Type B pancreatic cell (in vitro differentiated cells): ENCODE results near the gene CTBP2. TPM values are rescaled to one million over a fixed set of nuclear protein-coding genes. Genes with fewer than 3 reads are reported as not detected.
A peak's percentile ranks its signal among the peaks of the same experiment; 100 is the strongest.

Experiments
- DNase-seq: peaks from one replicate; pipeline ENCODE4 v3.0.0; 2021; ENCODE audit warnings: mixed read lengths; ENCODE audit not compliant: unreplicated experiment; ENCODE audit errors: extremely low spot score
- H3K27ac Mint-ChIP-seq: 2 replicates; pipeline ENCODE4 v1.8.0; 2021; ENCODE audit warnings: mild to moderate bottlenecking, mixed read lengths
- H3K27me3 Mint-ChIP-seq: 2 replicates; pipeline ENCODE4 v1.8.0; 2021; ENCODE audit warnings: mixed read lengths
- H3K36me3 Mint-ChIP-seq: 2 replicates; pipeline ENCODE4 v1.8.0; 2021; ENCODE audit warnings: mixed read lengths
- H3K4me1 Mint-ChIP-seq: one replicate; pipeline ENCODE4 v1.8.0; 2021; ENCODE audit warnings: mixed read lengths; ENCODE audit not compliant: unreplicated experiment
- H3K4me3 Mint-ChIP-seq: 2 replicates; pipeline ENCODE4 v1.8.0; 2021; ENCODE audit warnings: mild to moderate bottlenecking, mixed read lengths
- H3K9me3 Mint-ChIP-seq: 2 replicates; pipeline ENCODE4 v1.8.0; 2021; ENCODE audit warnings: mixed read lengths
- total RNA-seq: library from RNA; stranded (reverse); gene quantifications from 2 replicates; pipeline ENCODE4 v1.2.1, GENCODE V29; 2021; ENCODE audit warnings: low replicate concordance
- TF ChIP-seq, protein P1 (sequence below): fragments of 200-600 bp; sonication (generic); conservative IDR thresholded peaks from 2 replicates; pipeline ENCODE4 v1.5.0; 2021; ENCODE audit warnings: antibody characterized with exemption, mild to moderate bottlenecking

CTBP2 gene
- total RNA-seq, 1 donor from 2014 or later: 113 TPM

DNA sequence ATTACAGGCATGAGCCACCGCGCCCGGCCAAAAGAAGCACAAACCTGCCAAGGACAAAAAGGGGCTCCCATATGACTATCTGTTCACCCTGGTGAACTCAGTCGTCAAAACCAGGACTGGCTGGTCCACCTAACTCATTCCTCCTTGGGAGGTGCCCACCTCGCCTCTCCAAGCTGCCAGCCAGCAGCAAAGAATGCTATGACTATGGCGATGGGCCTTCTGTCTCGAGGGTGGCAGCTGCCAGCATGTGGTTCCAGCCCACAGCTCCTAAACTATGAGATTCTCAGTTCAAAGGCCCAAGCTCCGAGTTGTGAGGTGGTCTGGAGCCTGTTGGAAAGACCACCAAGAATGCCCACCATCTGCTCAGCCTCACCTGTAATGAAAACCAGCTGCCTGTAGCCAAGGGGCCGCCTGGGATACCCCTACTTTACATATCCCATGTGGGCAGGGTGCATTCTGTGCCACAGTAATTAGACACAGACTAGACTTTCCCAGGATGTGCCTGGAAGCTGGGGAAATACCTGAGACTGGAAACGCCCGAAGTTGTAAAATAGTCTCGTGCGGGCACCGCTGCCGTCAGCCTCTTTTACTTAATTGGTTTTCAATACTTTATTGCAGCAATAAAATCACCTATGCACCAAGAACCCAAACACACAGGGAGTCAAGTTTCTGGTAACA lies 147.4 kb downstream of the CTBP2 start:
- Mint-ChIP-seq H3K9me3 (no peaks in the 10 kb centered on the region), H3K27me3 (no peaks in the 10 kb centered on the region), H3K36me3 (peaks cover 16% of the 10 kb centered on the region)

DNA sequence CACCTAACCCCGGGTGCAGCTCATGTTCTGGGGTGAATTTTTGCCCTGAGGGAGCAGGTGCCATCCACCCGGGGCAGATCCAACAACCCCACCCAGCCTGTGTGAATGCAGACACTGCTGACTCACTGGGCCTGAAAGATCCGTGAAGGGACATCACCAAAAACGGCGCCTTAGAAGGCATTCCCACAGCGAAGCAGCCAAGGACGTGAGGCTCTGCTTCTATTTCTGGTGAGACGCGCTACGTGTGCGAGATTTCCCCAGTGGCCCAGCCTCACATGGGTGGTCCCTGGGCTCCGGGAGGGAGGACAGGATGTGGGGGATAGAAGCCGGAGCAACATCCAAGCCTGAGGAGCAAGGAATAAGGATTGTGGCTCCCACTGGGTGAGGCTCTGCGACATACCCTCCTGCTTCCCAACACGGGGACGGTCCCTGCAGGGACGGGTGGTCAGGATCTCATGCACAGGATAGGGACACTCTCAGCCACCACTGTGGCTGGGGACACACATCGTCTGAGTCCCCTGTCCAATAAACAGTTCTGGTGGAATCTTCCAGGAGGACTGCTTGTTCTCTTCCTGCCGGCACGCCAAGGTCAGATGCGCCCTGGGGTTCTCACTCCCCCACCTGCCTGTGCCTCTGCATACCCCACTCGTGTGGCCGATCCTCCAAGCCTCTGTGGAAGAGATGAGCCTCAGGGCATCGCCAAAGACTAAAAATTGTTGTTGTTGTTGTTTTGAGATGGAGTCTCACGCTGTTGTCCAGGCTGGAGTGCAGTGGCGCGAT lies 148.2 kb downstream of the CTBP2 start:
- no peak overlapping the region for H3K27ac Mint-ChIP-seq
- TF ChIP-seq, protein P1, sequence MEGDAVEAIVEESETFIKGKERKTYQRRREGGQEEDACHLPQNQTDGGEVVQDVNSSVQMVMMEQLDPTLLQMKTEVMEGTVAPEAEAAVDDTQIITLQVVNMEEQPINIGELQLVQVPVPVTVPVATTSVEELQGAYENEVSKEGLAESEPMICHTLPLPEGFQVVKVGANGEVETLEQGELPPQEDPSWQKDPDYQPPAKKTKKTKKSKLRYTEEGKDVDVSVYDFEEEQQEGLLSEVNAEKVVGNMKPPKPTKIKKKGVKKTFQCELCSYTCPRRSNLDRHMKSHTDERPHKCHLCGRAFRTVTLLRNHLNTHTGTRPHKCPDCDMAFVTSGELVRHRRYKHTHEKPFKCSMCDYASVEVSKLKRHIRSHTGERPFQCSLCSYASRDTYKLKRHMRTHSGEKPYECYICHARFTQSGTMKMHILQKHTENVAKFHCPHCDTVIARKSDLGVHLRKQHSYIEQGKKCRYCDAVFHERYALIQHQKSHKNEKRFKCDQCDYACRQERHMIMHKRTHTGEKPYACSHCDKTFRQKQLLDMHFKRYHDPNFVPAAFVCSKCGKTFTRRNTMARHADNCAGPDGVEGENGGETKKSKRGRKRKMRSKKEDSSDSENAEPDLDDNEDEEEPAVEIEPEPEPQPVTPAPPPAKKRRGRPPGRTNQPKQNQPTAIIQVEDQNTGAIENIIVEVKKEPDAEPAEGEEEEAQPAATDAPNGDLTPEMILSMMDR: no peak
- H3K4me3 Mint-ChIP-seq: no peak overlapping the region
- DNase-seq: no peak
- no peaks in the 10 kb centered on the region for H3K9me3 Mint-ChIP-seq
- H3K4me1 Mint-ChIP-seq: peaks cover 42% of the 10 kb centered on the region
- no peaks in the 10 kb centered on the region for H3K27me3 Mint-ChIP-seq
- H3K36me3 Mint-ChIP-seq: peaks cover 12% of the 10 kb centered on the region

More for the DNA sequence above, 147.4 kb downstream of the CTBP2 start:
- Mint-ChIP-seq H3K27ac (no peak overlapping the region), H3K4me1 (peaks cover 37% of the 10 kb centered on the region), H3K4me3 (no peak overlapping the region)
- no peak for DNase-seq
- TF ChIP-seq, protein P1: no peak

DNA sequence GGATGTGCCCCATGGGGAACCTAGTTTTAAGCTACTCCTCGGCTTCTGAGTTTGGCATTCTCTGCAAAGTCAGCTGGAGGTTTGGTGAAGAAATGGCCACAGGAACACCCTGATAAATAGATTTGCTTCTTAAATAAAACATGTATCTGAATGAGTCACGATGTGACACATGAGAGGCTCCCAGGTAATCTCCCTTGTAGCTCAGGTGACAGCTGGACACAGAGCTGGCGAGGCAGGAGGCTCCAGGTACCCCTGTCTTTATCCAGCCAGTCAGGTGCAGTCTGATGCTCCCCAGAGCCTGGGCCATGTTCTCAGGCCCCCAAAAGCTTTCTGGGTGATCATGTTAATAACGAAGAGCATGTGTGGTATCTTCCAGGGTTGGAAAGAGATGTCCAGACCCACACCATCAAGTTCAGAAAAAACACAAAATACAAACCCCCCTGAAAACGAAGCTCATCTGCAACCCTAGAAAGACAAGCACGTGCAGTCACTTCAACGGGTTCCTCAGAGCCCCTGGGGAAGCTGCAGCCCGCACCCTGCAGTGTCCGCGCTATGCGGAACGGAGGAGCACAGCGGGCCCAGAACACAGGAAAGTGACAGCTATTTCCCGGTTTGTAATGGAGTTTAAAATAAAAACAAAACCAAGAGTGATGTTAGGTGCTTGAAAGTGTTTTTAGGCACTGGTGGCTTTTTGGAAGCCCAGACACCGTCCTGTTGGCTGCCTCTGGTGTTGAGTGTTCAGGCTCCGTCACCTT lies 149.0 kb downstream of the CTBP2 start:
- no peak for DNase-seq
- Mint-ChIP-seq H3K27me3 (no peaks in the 10 kb centered on the region), H3K27ac (no peak overlapping the region), H3K4me1 (peaks cover 45% of the 10 kb centered on the region), H3K36me3 (peaks cover 9% of the 10 kb centered on the region), H3K9me3 (no peaks in the 10 kb centered on the region), H3K4me3 (no peak overlapping the region)
- TF ChIP-seq, protein P1: no peak

DNA sequence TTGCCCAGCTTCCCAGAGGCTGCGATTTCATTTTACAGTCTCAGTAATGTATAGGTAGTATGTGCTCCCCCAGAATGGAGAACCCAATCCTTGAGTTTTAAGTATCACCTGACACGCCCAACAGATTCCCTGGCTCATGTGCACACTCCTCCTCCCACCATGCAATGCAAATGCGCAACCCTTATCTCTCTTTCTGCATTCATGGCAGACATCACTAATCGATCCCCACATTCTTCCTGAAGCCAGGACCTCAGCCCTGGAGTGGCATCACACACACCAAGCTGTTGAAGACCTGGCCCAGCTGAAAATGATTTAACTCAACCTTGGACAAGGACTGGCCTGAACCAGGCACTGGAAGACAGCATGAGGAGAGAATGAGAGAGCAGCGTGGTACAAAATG lies 150.0 kb downstream of the CTBP2 start:
- TF ChIP-seq, protein P1: no peak
- H3K27me3 Mint-ChIP-seq: no peaks in the 10 kb centered on the region
- H3K36me3 Mint-ChIP-seq: peaks cover 10% of the 10 kb centered on the region
- H3K27ac Mint-ChIP-seq: peak overlapping the region; percentile 29
- DNase-seq: no peak
- H3K9me3 Mint-ChIP-seq: no peaks in the 10 kb centered on the region
- H3K4me1 Mint-ChIP-seq: peaks cover 44% of the 10 kb centered on the region
- H3K4me3 Mint-ChIP-seq: no peak overlapping the region

DNA sequence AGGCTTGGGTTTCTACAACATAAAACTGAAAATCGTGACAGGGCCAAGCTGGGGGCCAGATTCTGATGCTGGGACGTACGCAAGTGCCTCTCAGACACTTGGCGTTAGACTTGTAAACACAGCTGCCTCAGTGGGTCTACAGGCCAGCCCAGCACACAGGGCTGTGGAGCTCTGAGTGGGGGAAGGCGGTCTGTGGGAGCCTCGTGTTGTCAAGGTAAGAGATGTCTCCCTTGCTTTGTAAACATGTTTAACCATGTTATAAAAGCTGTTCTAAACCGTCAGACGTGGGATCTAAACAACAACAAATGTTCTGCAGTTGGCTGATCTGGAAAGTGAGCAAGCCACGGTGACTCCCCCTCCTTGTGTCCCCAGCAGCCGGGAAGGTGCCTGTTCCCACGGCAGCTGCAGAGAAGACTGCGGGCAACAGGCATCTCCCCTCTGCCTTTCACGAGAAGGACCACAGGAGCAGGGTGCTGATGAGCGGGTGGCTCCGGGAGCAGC lies 150.7 kb downstream of the CTBP2 start:
- H3K27ac Mint-ChIP-seq: peak overlapping the region; percentile 79
- H3K4me1 Mint-ChIP-seq: peaks cover 44% of the 10 kb centered on the region
- H3K27me3 Mint-ChIP-seq: no peaks in the 10 kb centered on the region
- TF ChIP-seq, protein P1: no peak
- peaks cover 10% of the 10 kb centered on the region for H3K36me3 Mint-ChIP-seq
- no peak for DNase-seq
- H3K9me3 Mint-ChIP-seq: no peaks in the 10 kb centered on the region
- no peak overlapping the region for H3K4me3 Mint-ChIP-seq
